Ovary (tissue), 9 donors: ENCODE data around the gene BDH1. TPM values are rescaled to one million over a fixed set of nuclear protein-coding genes. Genes with fewer than 3 reads are reported as not detected.

ENCODE experiments used
- DNase-seq, 5 donors: peaks; one replicate each; pipeline ENCODE4 v3.0.0-alpha.2; 2019 to 2020
- H3K27ac ChIP-seq, 2 donors: fragments of 200-600 bp; one replicate each; pipeline versions ENCODE4 v1.5.1 to v1.8.0; 2019 to 2022
- H3K27me3 ChIP-seq: fragments of 200-600 bp; one replicate; pipeline ENCODE4 v1.8.0; 2022
- H3K36me3 ChIP-seq: fragments of 200-600 bp; sonication (generic); one replicate; pipeline ENCODE4 v1.5.1; 2019
- H3K4me1 ChIP-seq: one replicate; pipeline ENCODE4 v1.8.1; 2013; ENCODE audit warnings: mild to moderate bottlenecking, moderate library complexity; ENCODE audit not compliant: insufficient read depth
- H3K4me3 ChIP-seq: fragments of 200-600 bp; sonication (generic); one replicate; pipeline ENCODE4 v1.5.1; 2017
- H3K9me3 ChIP-seq, 2 donors: fragments of 200-600 bp in 1 of 2; sonication (generic) in 1 of 2; one replicate each; pipeline versions ENCODE4 v1.5.1 to v1.8.1; 2013 to 2019; ENCODE audit warnings: mild to moderate bottlenecking in 1 of 2, moderate library complexity in 1 of 2
- EP300 ChIP-seq: sonication (generic); formaldehyde crosslinking; IDR thresholded peaks from one replicate; pipeline ENCODE4 v1.6.1; 2017; ENCODE audit warnings: antibody characterized with exemption
- POLR2A ChIP-seq: fragments of 450-650 bp; IDR thresholded peaks from one replicate; pipeline ENCODE4 v1.6.1; 2017; ENCODE audit warnings: antibody characterized with exemption, mild to moderate bottlenecking, moderate library complexity
- WGBS, 3 donors: extraction: QIAGEN DNeasy Blood & Tissue Kit in 1 of 3; methylation state at CpG; one replicate each; pipeline versions ENCODE4 v1.1.5 to v1.1.7; 2013 to 2017; 5-methylcytosine and 5-hydroxymethylcytosine counted together
- intact Hi-C, 4 donors: fragments of 100-400 bp; cut with DNase I; formaldehyde crosslinking; loops; one replicate each; pipeline versions ENCODE4 v1.11.0 to v1.15.1; 2022 to 2023
- polyA plus RNA-seq, 2 donors: library from polyadenylated mRNA; stranded (reverse); fragments of 200-250 nt in 1 of 2; fragments of 350-450 nt in 1 of 2; fragmentation: Illumina TruSeq in 1 of 2; extraction: RNeasy Lipid Tissue Mini Kit (QIAGEN cat#74804) in 1 of 2; gene quantifications; one replicate each; pipeline ENCODE4 v1.2.3, GENCODE V29; 2013 to 2014
- total RNA-seq, 7 donors: library from RNA; depleted of rRNA in 2 of 7; stranded (reverse); fragments of >200 nt in 2 of 7; fragmentation: NEBNext Ultra II Directional in 3 of 7; extraction: Animal tissue kit (Norgen Biotek cat#: 25700) in 3 of 7; gene quantifications; one replicate each; pipeline versions ENCODE4 v1.1.0 to v1.2.4, GENCODE V29; 2016 to 2023
- TF ChIP-seq, protein P1 (sequence below), 3 donors: fragments of 450-650 bp in 2 of 3; fragments of 200-600 bp in 1 of 3; IDR thresholded peaks; one replicate each; pipeline versions ENCODE4 v1.5.1 to v1.8.0; 2016 to 2022; ENCODE audit warnings: antibody characterized with exemption in 3 of 3, mild to moderate bottlenecking in 1 of 3
- donor health status: DM: no; HTN: no; CAD: no; lungs with moderate emphysema.
- donor health status: DM: no; HTN: no; CAD: no.
- donor health status: Bipolar disorder and iron deficiency.
- donor health status: DM: yes; HTN: yes; CAD: no.
- donor health status: DM: no; HTN: no; CAD: no.
- donor health status: DM: yes; HTN: yes; CAD: no.

Gene BDH1
- total and polyA plus RNA-seq, 9 donors: 3.3 to 15.4 (median 11.7) TPM

DNA sequence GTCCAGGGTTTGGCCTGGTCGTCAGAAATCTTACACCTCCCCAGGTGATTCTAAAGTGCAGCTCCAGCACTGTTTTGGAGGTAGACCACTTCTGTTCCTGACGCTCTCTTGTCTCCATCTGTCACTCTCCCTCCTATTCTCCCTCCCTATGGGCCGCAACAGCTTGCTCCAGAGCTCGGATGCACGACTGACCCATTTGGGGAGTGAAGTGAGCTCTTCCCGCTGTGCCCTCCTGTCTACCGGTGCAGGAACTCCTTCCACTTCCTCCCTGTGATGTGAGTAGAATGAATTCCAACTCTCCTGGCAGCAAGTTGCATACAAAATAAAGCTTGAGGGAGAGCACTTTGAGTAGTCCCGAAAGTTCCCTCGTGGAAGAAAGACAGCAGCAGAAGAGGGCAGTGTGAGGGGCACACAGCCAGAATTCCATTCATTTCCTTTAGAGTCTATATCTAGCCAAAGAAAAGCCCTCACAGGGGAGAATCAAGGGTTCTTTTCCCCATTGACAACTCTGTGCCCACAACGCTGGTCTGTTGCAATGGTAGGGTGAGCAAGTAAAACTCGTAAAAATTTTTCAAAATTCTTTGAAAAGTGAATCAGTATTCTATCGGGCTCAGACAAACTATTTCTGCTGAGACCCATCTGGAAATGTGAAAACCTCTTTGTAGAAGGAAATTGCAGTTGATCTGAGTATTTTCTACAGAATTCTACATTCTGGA lies 39.9 kb upstream of the BDH1 start:
- Histone ChIP-seq H3K9me3 (no peaks in the 10 kb centered on the region), H3K4me1 (peaks cover 5% of the 10 kb centered on the region), H3K36me3 (no peaks in the 10 kb centered on the region), H3K4me3 (no peak overlapping the region), H3K27ac (no peak overlapping the region), H3K27me3 (no peaks in the 10 kb centered on the region)
- 46 to 58% (median 55%) methylated on average over 12 of the region's 12 CpGs for WGBS, 3 donors
- no peak for DNase-seq
- TF ChIP-seq POLR2A (no peak), EP300 (no peak)
- TF ChIP-seq, protein P1, sequence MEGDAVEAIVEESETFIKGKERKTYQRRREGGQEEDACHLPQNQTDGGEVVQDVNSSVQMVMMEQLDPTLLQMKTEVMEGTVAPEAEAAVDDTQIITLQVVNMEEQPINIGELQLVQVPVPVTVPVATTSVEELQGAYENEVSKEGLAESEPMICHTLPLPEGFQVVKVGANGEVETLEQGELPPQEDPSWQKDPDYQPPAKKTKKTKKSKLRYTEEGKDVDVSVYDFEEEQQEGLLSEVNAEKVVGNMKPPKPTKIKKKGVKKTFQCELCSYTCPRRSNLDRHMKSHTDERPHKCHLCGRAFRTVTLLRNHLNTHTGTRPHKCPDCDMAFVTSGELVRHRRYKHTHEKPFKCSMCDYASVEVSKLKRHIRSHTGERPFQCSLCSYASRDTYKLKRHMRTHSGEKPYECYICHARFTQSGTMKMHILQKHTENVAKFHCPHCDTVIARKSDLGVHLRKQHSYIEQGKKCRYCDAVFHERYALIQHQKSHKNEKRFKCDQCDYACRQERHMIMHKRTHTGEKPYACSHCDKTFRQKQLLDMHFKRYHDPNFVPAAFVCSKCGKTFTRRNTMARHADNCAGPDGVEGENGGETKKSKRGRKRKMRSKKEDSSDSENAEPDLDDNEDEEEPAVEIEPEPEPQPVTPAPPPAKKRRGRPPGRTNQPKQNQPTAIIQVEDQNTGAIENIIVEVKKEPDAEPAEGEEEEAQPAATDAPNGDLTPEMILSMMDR (IDR thresholded peaks at IDR 0.05): no peak
- intact Hi-C loops: loop anchor here in 1 of 4 donors (10.0 kb wide), 1 partner anchor 79 kb away; no protein-coding TSS in a partner anchor

DNA sequence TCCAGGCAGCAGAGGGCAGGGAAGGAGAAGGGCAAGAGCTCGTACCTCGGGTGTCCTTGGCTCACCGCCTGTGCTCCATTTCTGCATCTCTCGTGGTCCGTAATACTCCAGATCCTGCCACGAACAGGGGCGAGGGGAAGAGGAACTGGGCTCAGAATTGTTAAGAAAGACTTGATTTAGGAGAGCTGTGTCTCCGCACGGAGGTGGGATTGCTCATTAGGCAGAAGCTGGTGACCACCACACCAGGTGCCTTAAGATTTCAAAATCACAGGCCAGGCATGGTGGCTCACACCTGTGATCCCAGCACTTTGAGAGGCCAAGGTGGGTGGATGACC lies 37.2 kb upstream of the BDH1 start:
- Histone ChIP-seq H3K9me3 (no peaks in the 10 kb centered on the region), H3K4me3 (no peak overlapping the region), H3K4me1 (no peaks in the 10 kb centered on the region), H3K27ac (no peak overlapping the region), H3K27me3 (no peaks in the 10 kb centered on the region), H3K36me3 (no peaks in the 10 kb centered on the region)
- no peak for DNase-seq
- TF ChIP-seq EP300 (no peak), POLR2A (no peak)
- TF ChIP-seq, protein P1 (IDR thresholded peaks at IDR 0.05): no peak
- intact Hi-C loops: loop anchor here in 1 of 4 donors (10.0 kb wide), 1 partner anchor 82 kb away; no protein-coding TSS in a partner anchor
- 74 to 81% (median 78%) methylated on average over 9 of the region's 9 CpGs for WGBS, 3 donors

DNA sequence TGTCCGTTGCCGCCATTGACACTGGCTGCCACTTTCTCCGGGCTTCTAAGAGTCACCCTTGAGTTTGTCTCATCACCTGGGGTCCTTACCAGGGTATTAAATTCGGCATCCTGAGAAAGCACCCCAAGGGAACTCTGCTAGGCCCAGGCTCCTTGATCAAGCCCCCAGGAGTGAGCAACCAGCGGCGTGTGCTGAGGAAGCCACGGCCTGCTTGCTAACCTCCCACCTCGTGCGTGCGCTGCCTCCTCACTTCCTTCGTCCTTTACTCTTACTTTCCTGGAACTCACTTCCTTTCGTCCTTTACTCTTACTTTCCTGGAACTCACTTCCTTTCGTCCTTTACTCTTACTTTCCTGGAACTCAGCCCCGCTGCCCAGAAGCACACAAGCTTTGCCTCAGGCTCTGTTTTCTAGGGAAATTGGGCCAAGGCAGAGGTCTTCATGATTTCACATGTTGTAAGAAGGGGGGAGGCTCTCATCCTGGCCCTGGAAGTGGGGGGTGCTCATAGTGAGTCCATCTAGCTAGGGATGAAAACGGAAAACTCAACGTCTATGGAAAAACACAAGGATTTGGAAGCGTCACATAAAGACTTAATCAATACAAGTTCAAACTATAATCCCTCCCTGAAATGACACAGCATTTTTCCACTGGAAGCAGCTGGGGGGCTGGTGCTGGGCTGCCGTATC lies 36.7 kb upstream of the BDH1 start:
- Histone ChIP-seq H3K27ac (no peak overlapping the region), H3K36me3 (no peaks in the 10 kb centered on the region), H3K27me3 (no peaks in the 10 kb centered on the region), H3K4me3 (no peak overlapping the region), H3K4me1 (no peaks in the 10 kb centered on the region), H3K9me3 (no peaks in the 10 kb centered on the region)
- DNase-seq: no peak
- TF ChIP-seq POLR2A (no peak), EP300 (no peak)
- TF ChIP-seq, protein P1 (IDR thresholded peaks at IDR 0.05): no peak
- intact Hi-C loops: loop anchor here in 1 of 4 donors (10.0 kb wide), 1 partner anchor 82 kb away; no protein-coding TSS in a partner anchor
- 78 to 84% (median 83%) methylated on average over 18 of the region's 18 CpGs for WGBS, 3 donors

DNA sequence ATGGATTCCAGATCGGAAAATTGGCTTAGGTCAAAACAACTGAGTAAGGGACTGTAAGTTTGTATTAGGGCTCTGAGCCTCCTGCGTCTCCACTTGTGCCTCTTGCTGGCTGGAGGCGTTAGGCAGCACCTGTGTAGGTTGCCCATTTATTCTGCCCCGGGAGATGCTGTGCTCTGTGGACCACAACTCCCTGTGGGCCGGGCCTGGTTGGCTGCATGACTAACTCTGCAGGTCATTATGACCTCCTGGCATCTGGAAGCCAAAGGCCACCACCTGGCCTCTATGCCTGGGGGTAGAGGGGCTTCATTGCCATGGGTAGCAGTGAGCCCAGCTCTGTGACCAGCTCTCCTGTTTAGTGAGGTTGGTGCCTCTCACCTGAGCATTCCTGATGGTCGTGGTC lies 36.0 kb upstream of the BDH1 start:
- DNase-seq: no peak

More for the DNA sequence above, 36.0 kb upstream of the BDH1 start:
- H3K27ac ChIP-seq: no peak overlapping the region
- TF ChIP-seq POLR2A (no peak), EP300 (no peak)
- TF ChIP-seq, protein P1 (IDR thresholded peaks at IDR 0.05): no peak
- no peaks in the 10 kb centered on the region for H3K4me1 ChIP-seq
- intact Hi-C loops: loop anchor here in 1 of 4 donors (10.0 kb wide), 1 partner anchor 83 kb away; no protein-coding TSS in a partner anchor
- no peaks in the 10 kb centered on the region for H3K27me3 ChIP-seq
- H3K9me3 ChIP-seq: no peaks in the 10 kb centered on the region
- 86 to 92% (median 87%) methylated on average over 6 of the region's 6 CpGs for WGBS, 3 donors
- H3K36me3 ChIP-seq: no peaks in the 10 kb centered on the region
- H3K4me3 ChIP-seq: no peak overlapping the region
